SIG-M5 (cell line): ENCODE results near the gene GPR153.
A peak's percentile ranks its signal among the peaks of the same experiment; 100 is the strongest.

Source experiments
- DNase-seq: peaks from one replicate; lab custom pipeline; 2025; lab: John Stamatoyannopoulos, UW

The GPR153 gene

GRCh38 chr1:6200188-6200809 is 60.6 kb downstream of the GPR153 start:
- DNase-seq, result no peak

GRCh38 chr1:6199298-6200187 is 61.4 kb downstream of the GPR153 start, which contains the start of gene RPL22:
RPL22 (minus strand) TSS chr1:6199595; CDS start chr1:6199573, 22 bp downstream.
- DNase-seq, result peak; percentile 96

DNA sequence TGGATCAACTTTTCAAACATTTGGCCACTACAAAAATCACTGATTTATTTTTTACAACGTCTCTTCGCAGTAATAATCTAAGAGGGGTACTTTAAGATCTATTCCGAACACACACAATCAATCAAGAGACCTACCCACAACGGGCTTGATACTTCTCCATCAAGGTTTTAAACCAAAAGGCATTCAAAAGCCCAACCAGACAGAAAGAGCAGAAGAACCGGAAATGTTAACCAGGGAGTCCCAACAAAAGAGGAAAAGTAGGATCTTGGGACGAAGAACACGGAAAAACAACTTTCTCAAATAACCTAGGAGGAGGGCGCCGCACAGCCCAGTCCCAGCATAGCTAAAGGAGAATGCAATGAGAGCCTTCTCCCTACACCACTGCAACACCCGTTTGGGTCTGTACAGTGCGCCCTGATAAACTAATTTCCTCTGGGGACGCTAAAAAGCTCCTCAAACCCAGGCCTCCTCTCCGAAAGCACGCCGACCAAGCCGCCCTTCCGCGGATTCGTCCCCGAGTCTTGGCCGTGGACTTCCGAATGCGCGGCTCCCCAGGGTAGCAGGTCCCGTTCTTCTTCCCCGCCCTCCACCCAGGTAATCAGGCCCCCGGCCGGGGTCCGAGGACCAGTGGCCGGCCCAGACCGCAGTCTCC is 62.1 kb downstream of the GPR153 start:
- DNase-seq, result no peak

DNA sequence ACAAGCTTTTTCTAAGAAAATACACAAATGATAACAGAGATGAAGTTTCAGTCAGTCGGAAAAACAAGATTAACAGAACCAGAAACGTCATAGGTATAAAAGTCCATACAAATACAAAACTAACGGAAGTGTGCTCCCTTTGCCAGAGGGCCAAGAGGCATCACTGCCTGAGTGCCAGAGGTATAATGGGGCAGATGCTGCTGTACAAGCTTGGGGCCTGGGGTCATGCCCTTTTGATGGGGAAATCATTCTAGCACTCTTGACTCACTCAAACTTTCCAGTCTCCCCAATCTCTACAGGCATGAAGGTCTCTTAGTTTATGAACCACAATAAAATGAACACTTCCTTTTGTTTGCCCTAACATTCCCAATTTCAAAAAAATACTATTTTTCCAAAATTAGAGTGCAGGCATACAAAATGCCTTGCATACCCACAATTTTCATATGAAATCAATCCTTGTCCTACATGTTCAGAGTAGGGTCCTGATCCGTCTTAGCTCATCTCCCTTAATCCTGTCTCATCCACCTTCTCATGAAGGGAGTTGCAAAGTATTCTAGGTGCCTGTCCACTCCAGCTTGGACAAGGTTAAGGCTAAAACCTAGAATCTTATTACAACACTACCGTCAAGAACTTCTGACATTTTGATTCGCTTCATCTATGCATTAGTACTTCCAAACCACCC is 63.0 kb downstream of the GPR153 start:
- no peak for DNase-seq
